H4 (cell line): ENCODE measurements around the gene GLOD5. TPM values are rescaled to one million over a fixed set of nuclear protein-coding genes. Genes with fewer than 3 reads are reported as not detected.

Experiments used
- DNase-seq: peaks from one replicate; pipeline ENCODE4 v3.0.0-alpha.2; 2015; ENCODE audit warnings: low spot score
- total RNA-seq: library from RNA; depleted of rRNA; stranded (reverse); fragments of >200 nt; shearing (Covaris generic); gene quantifications from 2 replicates; pipeline ENCODE4 v1.2.3, GENCODE V29; 2014

The GLOD5 gene
- total RNA-seq, 1 experiment from 2014 or later = not detected

DNA sequence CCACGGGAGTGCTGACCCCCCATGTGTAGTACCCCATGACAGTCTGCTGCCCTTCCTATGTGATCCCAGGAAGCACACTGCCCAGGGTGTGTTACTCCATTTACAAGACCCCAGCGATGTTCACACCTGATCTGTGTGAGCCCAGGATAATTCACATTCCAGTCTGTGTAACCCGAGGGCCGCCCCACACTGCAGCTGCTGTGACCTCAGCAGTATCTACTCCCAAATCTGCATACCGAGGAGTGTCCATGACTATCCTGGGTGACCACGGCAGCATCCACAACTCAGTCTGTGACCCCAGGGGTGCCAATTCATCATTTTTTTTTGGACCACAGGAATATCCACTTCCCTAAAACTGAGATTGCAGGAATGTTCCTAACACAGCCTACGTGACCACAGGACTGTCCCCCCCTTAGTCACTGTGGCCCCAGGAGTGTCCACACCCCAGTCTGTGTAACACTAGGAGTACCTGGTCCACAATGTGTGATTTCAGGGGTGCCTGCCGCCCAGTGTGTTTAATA, 7.8 kb upstream of the GLOD5 start:
- no peak for DNase-seq

DNA sequence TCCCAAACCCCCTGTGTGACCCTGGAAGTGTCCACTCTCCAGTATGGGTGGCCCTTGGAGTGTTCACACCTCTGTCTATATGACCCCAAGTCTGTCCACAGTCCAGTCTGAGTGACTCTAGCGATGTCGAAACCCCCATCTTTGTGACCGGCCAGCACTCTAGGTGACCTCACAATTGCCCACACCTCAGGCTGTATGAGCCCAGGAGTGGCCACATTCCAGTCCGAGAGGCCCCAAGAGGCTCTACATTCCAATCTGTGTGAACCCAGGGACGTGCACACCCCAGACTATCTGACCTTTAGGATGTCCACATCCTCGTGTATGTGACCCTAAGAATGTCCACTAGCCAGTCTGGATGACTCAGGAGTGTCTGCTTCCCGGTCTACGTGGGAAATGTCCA, 7.3 kb upstream of the GLOD5 start:
- DNase-seq = no peak

DNA sequence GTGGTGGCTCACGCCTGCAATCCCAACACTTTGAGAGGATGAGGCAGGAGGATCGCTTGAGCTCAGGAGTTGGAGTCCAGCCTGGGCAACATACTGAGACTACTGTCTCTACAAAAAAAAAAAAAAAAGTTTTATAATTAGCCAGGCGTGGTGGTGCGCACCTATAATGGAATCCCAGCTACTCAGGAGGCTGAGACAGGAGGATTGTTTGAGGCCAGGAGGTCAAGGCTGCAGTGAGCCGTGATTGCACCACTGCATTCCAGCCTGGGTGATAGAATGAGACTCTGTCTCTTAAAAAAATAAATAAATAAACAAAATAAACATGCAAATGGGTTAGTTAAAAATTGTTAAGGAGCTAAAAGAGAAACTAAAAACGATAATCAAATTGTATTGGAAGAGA, 7.7 kb downstream of the GLOD5 start:
- DNase-seq = no peak

DNA sequence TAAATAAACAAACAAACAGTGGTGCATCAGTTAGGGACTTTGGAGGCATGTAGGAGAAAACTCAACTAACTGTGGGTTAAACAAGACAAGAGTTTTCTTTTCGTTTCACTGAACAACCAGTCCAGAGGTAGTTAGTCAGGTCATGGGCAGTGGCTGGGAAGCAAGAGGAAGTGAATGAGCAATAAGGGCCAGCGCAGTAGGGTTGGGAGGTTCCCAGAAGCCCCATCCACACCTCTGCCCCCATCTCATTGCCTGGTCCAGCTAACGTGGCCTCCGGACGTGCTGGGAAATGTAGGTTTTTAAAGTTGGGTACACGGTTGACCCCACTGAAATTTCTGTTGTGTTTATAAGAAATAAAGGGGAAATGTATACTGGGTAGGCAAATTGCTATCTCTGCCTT, 8.7 kb downstream of the GLOD5 start:
- no peak for DNase-seq

DNA sequence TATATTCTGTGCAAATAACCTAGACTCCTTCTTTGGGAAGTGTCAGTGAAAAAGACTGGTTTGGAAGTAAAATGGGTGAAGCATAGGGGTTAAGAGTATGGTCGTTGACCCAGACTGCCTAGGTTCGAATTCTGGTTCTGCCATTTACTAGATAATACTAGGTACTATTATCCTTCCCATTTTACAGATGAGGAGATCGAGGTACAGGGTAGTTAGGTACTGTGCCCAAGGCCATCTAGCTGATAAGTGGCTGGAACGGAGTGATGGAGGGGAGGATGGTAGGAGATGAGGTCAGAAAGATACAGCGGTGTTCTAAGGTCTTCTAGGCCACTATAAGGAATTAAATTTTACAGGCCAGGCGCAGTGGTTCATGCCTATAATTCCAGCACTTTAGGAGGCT, 11.1 kb downstream of the GLOD5 start:
- no peak for DNase-seq

DNA sequence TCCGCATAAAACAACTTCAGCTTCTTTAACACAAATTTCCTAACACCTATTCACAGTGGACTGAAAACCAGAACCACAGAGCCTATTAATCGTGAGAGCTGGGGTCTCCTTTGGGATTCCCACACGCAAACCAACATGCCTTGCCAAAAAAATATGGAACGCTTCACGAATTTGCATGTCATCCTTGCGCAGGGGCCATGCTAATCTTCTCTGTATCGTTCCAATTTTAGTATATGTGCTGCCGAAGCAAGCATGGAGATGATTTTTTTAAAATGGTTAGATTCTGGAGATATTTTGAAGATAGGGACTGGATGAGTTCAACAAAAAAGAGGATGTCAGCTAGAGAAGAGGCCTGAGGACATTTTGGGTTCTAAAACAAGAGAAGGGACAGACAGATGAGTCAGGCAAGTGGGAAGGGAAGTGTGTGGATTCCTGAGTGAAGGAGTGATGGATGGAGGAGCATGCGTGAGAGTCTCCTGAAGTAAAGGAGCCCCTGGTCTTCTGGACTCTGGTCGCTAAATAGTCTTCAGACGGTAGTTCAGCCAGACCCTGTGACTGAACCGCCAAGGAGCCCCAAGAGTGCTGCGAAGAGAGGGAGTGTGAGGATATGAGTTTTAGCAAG, 15.4 kb downstream of the GLOD5 start:
- DNase-seq = no peak

DNA sequence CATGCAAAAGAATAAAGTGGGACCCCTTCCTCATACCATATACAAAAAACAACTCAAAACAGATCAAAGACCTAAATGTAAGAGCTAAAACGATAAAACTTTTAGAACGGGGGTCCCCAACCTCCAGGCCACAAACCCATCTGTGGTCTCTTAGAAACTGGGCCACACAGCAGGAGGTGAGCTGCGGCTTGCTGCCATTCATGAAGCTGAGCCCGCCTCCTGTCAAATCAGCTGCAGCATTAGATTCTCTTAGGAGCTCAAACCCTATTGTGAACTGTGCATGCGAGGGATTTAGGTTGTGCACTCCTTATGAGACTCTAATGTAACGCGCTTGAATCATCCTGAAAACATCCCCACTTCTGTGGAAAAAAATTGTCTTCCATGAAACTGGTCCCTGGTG, 17.9 kb downstream of the GLOD5 start:
- no peak for DNase-seq

DNA sequence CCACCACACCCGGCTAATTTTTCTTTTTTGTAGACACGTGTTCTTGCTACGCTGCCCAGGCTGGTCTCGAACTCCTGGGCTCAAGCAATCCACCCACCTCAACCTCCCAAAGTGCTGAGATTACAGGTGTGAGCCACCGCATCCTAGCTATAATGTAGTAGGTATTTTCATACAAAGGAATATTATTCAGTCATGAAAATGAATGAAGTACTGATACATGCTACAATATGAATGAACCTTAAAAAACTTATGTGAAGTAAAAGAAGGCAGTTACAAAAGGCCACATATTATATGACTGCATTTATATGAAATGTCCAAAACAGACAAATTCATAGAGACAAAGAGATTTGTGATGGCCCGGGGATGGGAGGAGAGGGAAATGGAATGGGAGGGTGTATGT, 20.2 kb downstream of the GLOD5 start:
- no peak for DNase-seq

DNA sequence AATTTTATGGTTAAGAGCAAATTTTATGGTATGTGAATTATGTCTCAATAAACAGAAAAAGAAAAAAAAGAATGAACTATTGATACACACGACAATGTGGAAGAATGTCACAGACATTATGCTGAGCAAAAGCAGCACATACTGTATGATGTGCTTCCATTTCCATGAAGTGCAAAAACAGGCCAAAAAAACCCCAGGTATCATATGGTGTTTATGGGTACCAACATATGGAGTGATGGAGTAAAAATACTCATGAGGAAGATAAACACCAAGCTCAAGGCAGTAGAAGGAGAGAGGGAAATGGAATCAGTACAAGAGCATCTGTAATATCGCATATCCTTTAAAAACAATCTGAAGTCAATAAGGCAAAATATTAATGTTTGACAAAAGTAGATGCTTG, 20.7 kb downstream of the GLOD5 start:
- no peak for DNase-seq

DNA sequence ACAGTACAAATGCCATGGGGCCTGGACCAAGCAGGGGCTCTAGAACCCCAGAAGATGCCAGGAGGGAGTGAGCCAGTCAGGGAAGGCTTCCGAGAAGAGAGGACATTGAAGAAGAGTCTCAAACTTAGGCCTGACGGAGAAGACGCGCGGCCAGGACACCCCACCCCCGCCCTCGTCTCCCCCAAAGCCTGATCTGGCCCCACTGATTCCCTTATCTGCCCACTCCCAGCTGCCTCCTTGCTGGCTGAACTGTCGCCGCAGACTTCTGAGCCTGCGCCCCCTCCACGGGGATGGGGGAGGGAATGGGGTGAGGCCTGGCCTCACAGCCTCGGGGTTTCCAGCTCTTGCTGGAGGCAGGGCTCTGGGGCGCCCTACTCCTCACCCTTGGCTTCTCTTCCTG, 21.2 kb downstream of the GLOD5 start:
- DNase-seq = no peak

DNA sequence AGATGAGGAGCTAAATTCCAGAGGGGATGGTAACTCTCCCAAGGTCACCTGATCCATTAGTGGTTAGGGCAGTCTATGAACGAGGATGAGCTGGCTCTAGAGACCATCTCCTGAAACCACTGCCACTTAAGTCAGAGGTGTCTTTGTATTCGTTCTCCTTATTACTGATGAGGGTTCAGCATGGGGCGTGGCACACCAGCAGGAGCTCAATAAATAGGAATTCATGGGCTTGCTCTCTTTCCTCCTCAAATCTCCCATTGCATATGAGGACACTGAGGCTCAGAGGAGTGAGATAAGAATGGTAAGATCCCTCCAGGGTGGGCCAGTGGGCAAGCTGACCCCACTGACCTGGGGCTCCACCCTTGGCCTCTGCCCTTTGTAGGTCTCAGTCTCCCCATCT, 23.2 kb downstream of the GLOD5 start:
- DNase-seq = no peak

DNA sequence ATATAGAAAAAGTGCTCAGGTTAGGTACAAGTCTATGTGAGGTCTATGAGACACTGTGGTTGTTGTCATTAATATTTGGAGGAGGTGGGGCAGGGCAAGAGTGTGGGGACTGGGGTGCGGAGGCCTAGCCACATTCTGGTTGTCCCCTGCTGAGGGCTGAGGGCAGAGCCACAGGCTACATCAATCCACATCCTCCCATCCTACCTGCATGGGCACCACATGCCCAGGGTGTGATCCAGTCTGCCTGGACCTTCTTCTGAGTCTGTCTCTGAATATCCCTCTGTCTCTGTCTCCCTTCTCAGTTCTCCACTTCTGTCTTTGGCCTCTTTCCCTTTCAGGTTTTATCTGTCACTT, 23.6 kb downstream of the GLOD5 start:
- no peak for DNase-seq

DNA sequence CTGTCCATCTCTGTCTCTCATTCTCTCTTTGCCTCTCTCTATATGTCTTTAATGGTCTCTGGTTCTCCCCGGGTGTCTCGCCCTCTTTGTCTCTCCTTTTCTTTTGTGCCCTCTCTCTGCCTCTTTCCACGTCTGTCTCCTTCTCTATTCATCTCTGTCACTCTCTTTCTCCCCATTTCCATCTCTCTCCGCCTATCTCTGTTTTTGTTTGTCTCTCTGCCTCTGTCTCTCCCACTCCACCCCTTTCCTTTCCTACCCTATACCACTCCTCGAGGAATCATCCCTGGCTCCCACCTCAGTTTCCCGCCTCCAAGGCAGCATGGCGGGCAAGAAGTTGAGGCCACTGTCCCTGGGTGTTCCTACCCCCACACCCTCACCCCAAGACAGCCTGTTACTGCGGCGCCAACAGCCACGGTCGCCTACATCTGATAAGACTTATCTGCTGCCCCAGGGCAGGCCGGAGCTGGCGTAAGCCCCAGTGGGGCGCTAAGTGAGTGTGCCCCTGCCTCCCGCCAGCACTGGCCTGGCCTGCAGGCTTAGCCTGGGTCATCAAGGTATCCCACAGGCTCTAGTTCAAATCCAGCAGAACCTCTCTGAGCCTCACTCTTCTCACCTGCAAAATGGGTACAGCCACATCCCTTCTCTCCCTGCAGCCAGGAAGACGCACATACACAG, 24.1 kb downstream of the GLOD5 start:
- DNase-seq = no peak

DNA sequence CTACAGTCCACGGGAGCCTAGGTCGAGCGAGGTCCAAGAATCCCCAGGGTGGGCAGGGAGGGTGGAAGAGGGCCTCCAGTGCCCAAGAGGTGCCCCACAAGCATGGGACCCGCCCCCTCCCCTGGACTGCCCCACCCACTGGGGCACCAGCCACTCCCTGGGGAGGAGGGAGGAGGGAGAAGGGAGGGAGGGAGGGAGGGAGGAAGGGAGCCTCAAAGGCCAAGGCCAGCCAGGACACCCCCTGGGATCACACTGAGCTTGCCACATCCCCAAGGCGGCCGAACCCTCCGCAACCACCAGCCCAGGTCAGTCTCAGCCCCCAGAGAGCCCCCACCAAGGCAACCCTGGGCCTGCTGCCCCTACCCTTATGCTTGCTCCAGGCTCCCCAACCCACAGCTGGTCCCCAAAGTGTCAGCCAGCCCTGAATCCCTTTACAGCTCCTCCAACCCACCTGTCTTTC, 24.8 kb downstream of the GLOD5 start, which contains the start of gene GATA1:
TSS of gene GATA1 (plus strand) at position 250 of the 460 bp plus-strand sequence. CDS start 4,520 bp downstream, outside the sequence.
- no peak for DNase-seq

DNA sequence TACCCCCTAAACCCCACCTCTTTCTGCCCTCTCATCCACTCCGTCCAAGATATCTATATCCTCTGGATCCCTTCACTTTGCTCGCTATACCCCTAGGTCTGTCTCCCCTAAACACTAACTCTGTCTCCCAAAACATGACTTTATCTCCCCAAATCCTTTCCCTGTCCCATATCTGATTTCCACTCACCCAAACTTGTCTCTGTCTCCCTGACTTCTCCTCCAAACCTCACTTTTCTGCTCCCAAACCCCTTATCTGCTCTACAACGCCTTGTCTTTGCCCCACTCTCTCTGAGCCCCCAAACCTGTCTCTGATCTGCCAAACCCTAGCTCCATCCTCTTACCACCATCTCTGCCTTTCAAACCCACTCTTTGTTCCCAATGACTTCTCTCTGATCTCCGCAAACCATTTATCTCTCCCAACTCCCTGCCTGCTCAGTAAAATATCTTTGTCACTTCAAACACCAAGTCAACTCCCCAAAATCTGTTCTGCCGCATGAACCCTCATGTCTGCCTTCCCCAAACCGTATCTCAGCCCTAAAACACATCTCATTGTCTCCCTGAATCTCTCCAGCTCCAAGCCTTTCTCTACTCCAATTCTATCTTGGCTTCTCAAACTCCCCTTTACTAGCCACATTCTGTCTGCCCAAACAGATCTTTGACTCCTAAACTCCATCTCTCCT, 25.4 kb downstream of the GLOD5 start:
- DNase-seq = no peak

DNA sequence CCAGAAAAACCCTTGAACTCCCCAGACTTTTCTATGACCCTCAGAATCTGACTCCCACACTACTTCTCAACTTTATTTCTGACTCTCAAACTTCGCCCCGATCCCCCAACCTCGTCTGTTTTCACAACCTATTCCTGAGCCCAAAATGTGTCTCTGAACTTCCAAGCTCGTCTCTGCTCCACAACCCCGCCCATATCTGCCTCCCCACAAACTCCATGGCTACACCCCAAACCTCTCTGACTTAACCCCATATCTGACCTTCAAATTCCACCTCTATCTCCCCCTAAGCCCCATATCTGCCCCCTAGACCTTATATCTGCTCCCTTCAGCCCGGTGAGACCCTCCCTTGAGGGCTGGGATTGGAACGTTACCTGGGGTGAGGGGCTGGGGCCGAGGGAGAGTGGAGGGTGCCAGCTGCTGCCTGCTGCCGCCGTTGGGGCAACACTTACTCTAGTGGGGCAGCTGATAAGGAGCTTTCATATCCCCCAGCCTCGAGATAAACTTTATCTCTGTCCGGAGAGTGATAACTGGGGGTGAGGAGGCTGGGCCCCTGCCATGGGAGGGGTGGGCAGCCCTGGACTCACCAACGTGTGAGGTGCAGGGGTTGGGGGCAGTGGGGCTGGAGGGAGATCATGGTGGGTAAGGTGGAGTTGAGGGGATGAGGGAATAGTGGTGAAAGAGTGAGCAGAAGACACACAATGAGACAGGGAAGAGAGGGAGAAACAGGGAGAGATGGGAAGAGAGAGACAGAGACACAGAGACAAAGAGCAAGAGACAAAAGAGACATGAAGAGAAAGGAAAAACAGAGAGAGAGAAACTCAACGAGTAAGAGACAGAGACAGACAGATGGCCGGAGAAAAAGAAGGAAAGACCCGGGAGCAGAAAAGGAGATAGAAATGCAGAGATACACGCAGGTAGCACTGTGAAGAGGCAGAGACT, 26.2 kb downstream of the GLOD5 start:
- no peak for DNase-seq

DNA sequence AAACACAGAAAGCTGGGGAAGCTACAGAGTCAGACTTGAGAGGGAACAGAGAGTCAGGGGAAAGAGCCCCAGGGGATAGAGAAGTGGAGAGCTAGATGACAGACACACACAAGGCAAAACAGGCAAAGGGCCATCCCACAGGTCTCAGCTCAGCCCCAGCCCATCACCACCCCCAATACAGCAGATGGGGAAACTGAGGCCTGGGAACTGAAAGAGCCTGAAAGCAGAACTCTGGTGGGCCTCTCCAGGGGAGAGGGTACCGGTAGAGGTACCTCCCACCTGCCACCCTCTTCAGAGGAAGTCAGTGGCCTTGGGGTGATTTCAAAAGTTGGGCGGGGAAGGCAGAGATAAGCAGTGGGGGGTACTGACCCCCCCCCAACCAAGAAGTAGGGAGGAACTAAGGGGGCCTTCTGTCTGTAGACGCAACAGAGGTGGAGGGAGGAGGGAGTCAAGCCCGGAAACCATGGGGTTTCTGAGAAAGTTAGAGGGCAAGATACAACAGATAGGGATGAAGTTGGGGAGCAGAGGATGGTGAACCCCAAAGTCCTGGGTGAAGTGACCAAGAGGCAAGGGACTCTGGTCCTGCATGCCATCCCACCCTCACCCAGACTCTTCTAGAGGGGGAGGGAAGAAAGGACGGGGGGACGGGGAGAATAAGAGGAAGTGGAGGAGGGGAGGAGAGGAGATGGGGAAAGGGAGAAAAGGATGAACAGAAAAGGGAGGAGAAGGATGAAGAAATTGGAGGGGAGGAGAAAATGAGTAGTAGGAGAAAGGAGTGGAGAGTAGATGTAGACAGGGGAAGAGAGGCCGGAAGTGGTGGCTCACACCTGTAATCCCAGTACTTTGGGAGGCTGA, 28.0 kb downstream of the GLOD5 start:
- no peak for DNase-seq

DNA sequence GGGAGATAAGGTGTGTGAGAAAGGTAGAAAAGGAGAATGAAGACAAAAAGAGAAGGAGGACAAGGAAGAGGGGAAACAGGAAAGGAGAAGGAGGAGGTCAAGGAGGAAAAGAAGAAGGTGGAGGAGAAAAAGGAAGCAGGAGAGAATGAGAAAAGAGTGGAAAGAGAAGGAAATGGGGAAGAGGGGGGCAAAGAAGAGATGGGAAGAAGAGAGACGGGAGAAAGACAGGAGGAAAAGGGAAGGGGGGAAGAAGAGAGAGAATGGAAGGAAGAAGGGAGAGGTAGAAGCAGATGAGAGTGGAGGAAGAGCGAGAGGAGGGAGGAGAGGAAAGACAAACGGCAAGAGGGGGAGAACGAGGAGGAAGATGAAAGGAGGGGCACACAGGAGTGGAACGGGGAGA, 28.9 kb downstream of the GLOD5 start:
- no peak for DNase-seq

DNA sequence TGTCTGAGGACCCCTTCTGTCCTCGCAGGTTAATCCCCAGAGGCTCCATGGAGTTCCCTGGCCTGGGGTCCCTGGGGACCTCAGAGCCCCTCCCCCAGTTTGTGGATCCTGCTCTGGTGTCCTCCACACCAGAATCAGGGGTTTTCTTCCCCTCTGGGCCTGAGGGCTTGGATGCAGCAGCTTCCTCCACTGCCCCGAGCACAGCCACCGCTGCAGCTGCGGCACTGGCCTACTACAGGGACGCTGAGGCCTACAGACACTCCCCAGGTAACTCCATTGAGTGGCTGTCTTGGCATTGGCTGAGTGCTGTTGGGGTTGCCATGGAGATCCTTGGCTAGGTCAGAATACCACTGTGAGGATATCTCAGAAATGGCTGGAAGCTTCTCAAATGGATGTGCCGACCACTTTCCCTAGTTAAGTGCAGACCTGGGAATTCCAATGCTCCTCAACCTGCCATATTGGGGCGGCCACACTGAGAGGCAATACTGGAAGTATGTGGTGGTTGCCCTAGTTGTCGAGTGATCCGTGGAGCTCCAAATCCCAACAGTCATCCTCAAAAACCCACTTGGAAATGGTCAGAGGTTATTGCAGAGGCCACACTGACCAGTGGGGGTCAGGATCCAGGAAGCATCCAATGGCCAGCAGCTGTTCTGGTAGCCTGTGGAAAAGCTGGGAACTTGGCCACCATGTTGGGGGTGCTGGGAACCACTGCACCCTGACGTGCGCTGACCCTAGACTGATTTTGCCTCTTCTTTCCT, 29.7 kb downstream of the GLOD5 start:
- no peak for DNase-seq

DNA sequence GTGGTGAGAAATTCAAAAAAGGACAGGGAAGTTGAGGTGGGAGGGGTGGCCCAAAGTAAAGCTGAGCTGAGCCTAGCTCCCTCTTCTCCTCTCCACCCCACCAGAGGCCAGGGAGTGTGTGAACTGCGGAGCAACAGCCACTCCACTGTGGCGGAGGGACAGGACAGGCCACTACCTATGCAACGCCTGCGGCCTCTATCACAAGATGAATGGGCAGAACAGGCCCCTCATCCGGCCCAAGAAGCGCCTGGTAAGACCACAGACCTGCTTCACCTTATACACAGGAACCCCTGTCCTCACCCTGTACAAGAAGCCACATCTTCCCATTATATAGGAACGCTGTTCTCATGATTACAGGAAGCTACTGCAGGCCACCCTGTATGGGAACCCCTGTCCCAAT, 30.7 kb downstream of the GLOD5 start:
- DNase-seq = no peak
